Ishikawa (cell line): ENCODE measurements around the gene UBIAD1.

Experiments used
- CEBPB ChIP-seq: IDR thresholded peaks from 2 replicates; pipeline ENCODE4 v1.6.1; 2012
- CREB1 ChIP-seq: IDR thresholded peaks from 2 replicates; pipeline ENCODE4 v1.6.1; 2012; ENCODE audit warnings: low read depth
- EGR1 ChIP-seq: IDR thresholded peaks from 2 replicates; pipeline ENCODE4 v1.6.1; 2012
- EP300 ChIP-seq: IDR thresholded peaks from 2 replicates; pipeline ENCODE4 v1.6.1; 2012; ENCODE audit warnings: borderline replicate concordance
- FOXM1 ChIP-seq: IDR thresholded peaks from 2 replicates; pipeline ENCODE4 v1.6.1; 2012; ENCODE audit warnings: low read depth, borderline replicate concordance
- NFIC ChIP-seq: IDR thresholded peaks from 2 replicates; pipeline ENCODE4 v1.6.1; 2012
- RAD21 ChIP-seq: IDR thresholded peaks from 2 replicates; pipeline ENCODE4 v1.6.1; 2012; ENCODE audit warnings: low read depth
- TAF1 ChIP-seq: IDR thresholded peaks from 2 replicates; pipeline ENCODE4 v1.6.1; 2012; ENCODE audit warnings: low read depth, mild to moderate bottlenecking
- TCF12 ChIP-seq: IDR thresholded peaks from 2 replicates; pipeline ENCODE4 v1.6.1; 2012; ENCODE audit warnings: low read depth
- TEAD4 ChIP-seq: IDR thresholded peaks from 2 replicates; pipeline ENCODE4 v1.6.1; 2012
- YY1 ChIP-seq: IDR thresholded peaks from 2 replicates; pipeline ENCODE4 v1.6.1; 2012; ENCODE audit warnings: low read depth
- ZBTB7A ChIP-seq: IDR thresholded peaks from 2 replicates; pipeline ENCODE4 v1.6.1; 2012; ENCODE audit warnings: low read depth
- TF ChIP-seq, protein P1 (sequence below): IDR thresholded peaks from 2 replicates; pipeline ENCODE4 v1.6.1; 2012
- TF ChIP-seq, protein P2 (sequence below): IDR thresholded peaks from 2 replicates; pipeline ENCODE4 v1.6.1; 2012
- TF ChIP-seq, protein P3 (sequence below): IDR thresholded peaks from 2 replicates; pipeline ENCODE4 v1.6.1; 2012; ENCODE audit warnings: low read depth, mild to moderate bottlenecking

The UBIAD1 gene

DNA sequence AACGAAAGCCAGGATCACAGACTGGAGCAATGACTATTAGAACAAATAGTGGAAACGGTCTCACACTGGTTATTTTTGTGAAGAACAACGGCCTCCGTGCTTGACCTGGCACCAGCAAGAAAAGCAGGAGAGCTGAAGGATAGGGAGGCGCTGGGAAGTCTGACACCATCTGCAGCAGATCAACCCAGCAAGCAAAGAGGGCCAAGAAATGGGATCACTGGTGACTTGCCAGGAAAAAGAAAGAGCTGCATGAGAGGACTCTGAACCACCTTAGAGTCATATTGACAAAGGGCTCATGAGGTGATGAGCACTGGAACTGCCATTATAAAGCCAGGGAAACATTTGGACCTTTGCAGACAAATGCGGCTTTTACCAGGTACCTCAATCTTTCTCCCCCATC lies 35.6 kb upstream of the UBIAD1 start:
- TF ChIP-seq TAF1: no peak
- TF ChIP-seq EP300: no peak
- TF ChIP-seq, protein P1, sequence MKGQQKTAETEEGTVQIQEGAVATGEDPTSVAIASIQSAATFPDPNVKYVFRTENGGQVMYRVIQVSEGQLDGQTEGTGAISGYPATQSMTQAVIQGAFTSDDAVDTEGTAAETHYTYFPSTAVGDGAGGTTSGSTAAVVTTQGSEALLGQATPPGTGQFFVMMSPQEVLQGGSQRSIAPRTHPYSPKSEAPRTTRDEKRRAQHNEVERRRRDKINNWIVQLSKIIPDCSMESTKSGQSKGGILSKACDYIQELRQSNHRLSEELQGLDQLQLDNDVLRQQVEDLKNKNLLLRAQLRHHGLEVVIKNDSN: no peak
- TF ChIP-seq ZBTB7A: no peak

DNA sequence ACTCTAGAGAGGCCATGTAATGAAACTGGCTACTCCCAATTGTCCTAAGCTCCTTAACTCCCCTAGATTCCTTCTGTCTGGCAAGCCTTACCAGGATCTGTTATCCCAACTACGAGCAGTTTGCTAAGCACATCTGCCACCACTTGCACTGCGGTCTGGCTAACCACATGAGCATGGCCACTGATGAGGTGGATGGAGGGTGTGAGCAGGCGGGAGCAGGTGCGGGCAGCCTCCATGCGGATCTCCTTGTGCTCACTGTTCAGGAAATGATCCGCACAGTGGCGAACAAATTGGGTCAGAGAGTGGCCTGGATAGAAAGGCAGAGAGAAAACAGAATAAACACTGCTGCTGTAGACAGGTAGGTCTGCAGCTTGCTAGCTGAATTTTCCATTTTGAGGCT lies 34.7 kb upstream of the UBIAD1 start:
- TF ChIP-seq, protein P2, sequence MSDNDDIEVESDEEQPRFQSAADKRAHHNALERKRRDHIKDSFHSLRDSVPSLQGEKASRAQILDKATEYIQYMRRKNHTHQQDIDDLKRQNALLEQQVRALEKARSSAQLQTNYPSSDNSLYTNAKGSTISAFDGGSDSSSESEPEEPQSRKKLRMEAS: no peak
- no peak for TF ChIP-seq EP300
- TF ChIP-seq CREB1: no peak
- TF ChIP-seq, protein P3, sequence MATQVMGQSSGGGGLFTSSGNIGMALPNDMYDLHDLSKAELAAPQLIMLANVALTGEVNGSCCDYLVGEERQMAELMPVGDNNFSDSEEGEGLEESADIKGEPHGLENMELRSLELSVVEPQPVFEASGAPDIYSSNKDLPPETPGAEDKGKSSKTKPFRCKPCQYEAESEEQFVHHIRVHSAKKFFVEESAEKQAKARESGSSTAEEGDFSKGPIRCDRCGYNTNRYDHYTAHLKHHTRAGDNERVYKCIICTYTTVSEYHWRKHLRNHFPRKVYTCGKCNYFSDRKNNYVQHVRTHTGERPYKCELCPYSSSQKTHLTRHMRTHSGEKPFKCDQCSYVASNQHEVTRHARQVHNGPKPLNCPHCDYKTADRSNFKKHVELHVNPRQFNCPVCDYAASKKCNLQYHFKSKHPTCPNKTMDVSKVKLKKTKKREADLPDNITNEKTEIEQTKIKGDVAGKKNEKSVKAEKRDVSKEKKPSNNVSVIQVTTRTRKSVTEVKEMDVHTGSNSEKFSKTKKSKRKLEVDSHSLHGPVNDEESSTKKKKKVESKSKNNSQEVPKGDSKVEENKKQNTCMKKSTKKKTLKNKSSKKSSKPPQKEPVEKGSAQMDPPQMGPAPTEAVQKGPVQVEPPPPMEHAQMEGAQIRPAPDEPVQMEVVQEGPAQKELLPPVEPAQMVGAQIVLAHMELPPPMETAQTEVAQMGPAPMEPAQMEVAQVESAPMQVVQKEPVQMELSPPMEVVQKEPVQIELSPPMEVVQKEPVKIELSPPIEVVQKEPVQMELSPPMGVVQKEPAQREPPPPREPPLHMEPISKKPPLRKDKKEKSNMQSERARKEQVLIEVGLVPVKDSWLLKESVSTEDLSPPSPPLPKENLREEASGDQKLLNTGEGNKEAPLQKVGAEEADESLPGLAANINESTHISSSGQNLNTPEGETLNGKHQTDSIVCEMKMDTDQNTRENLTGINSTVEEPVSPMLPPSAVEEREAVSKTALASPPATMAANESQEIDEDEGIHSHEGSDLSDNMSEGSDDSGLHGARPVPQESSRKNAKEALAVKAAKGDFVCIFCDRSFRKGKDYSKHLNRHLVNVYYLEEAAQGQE: no peak
- TF ChIP-seq TAF1: no peak
- no peak for TF ChIP-seq YY1
- no peak for TF ChIP-seq TEAD4
- no peak for TF ChIP-seq FOXM1
- no peak for TF ChIP-seq RAD21
- no peak for TF ChIP-seq EGR1
- TF ChIP-seq ZBTB7A: no peak

DNA sequence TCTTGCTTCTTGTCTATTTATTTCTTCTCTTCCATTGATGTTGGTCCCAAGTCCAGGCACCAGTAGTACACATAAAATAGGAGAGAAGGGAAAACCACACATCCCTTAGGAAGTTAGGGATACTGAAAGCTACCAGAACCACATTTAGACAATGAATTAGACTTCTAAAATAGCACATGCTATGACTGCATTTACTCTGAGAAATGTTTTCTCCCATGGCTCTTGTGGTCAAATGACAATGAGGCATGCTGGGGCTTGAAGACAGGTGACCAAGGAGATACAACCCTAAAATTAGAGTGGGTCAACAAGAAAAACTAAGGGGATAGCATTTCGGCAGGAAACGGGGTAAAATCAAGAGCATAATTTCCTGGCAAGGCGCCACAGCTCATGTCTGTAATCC lies 27.8 kb upstream of the UBIAD1 start:
- no peak for TF ChIP-seq NFIC

DNA sequence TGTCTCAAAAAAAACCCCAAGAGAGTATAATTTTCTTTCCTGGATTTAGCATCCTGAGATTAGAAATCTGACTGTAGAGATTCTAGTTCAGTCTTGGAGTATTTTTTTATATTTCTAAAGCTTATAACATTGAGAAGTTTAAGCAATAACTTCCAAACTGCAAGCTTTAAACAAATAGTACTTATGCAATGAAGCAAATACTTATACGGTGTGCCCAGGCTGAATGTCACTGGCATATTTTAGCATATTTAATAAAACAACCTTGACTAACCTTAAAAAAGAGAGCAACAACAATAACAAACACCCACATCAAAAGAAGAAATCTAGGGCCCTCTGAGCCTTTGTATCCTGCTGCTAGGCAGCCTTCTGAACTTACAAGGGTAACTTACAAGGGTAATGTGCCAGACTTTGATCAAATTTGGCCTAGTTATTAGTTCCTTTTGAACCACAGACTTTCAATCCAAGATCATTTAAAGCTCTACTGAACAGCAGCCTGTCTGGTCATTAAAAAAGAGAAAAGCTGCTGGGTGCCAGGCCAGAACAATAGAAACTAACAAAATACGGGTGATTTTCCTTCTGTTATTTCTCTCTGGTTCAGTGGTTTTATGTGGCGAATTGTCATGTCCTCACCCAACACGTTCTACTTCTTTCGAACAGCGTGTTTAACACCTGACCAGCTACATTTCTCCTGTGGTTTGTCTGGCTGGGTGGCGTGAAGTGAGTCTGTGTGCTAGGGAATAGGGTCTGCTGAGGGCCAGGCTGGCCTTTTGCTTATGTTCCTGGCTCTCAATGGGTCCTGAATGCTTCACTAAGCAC lies 26.9 kb upstream of the UBIAD1 start:
- TF ChIP-seq CEBPB (peak; percentile 35; the same call in 1 of the 2 replicates), RAD21 (no peak), NFIC (peak; percentile 97), TEAD4 (peak; percentile 84), ZBTB7A (no peak), YY1 (0 out of 2 replicates have a peak, but pooled peaks have one; percentile 45), EP300 (peak; percentile 73; the same call in 1 of the 2 replicates), TCF12 (peak; percentile 92), EGR1 (no peak)
- TF ChIP-seq, protein P2: peak; percentile 93
- TF ChIP-seq, protein P1: peak; percentile 64; the same call in 1 of the 2 replicates
- TF ChIP-seq, protein P3: no peak

DNA sequence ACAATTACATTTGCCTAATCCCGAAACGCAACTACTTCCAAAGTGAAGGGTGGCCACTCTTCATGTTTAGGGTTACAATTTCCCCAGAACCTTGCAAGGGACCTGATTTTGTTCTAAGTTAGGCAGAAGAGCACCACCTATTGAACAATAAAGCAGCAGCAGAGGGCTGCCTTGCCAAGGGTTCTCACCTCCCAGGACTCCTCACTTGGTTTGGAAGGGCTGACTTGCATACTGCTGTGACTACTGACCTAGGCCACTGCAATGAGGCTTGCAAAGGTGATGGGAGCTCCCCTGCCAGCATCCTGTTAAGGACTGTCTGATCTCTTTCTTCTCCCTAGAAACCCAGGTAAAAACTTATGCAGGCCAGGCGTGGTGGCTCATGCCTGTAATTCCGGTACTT lies 24.8 kb upstream of the UBIAD1 start:
- no peak for TF ChIP-seq NFIC
- 0 out of 2 replicates have a peak, but pooled peaks have one; percentile 5 for TF ChIP-seq RAD21

DNA sequence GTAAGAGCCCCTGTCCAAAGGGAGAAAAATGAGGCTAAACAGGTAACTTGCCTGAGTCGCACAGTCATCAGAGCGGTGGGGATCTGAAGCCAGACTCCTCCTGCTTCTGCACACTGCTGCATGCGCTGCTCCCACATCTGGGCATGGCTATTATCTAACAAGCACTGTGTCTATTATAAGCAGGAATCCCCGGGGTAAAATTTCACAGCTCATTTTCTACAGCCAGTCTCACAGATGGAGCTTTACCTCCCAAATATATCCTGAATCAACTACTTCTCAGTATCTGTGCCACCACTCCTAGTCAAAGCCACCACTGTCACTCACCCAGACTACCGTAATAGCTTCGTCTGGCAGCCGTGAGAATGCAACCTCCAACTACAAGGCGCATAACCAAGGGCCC lies 20.5 kb upstream of the UBIAD1 start:
- TF ChIP-seq EGR1 (no peak), CEBPB (no peak), EP300 (no peak), RAD21 (no peak), YY1 (no peak), TEAD4 (no peak), ZBTB7A (no peak), FOXM1 (no peak), CREB1 (no peak), TAF1 (no peak), NFIC (no peak), TCF12 (no peak)
- TF ChIP-seq, protein P1: no peak
- TF ChIP-seq, protein P2: no peak
- TF ChIP-seq, protein P3: no peak
